ENCODE data around the gene RPS19.
"Not testable (repeated sequence)": the region's sequence is repeated elsewhere in the genome, so short reads cannot be mapped to it uniquely, and the experiment has no call there.

Gene RPS19

DNA sequence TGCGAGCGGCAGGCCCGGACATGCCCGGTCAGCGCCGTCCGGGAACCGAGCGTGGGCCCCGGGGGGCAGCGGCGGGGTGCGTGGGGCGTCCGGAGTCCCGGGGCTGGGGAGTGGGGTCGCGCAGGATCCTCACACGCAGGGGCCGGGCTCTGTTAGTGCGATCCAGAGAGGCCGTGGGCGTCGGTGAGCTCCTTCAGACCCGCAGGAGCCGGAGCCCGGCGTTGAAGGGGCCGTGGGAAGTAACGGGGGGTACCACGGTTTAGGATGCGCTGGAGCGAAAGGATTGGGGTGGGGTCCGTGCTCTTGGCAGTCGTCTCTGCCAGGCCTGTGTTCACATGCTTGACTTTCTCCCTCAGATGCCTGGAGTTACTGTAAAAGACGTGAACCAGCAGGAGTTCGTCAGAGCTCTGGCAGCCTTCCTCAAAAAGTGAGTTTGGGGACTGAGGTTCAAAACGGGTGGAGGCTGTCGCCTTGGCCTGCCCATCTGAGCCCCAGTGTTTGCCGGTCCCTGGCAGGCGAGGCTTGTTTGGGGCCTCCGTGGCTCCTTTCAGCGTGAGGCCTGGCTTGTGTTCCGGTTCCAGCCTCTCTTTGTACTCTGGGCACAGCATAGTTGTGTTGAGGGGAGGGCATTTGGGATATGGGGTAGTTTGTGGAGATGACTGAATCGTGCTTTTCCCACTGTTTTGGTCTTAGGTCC, 512 bp downstream of the RPS19 start:
- no peak for DNase-seq (ENCODE audit: low read depth in 2 of 2)

DNA sequence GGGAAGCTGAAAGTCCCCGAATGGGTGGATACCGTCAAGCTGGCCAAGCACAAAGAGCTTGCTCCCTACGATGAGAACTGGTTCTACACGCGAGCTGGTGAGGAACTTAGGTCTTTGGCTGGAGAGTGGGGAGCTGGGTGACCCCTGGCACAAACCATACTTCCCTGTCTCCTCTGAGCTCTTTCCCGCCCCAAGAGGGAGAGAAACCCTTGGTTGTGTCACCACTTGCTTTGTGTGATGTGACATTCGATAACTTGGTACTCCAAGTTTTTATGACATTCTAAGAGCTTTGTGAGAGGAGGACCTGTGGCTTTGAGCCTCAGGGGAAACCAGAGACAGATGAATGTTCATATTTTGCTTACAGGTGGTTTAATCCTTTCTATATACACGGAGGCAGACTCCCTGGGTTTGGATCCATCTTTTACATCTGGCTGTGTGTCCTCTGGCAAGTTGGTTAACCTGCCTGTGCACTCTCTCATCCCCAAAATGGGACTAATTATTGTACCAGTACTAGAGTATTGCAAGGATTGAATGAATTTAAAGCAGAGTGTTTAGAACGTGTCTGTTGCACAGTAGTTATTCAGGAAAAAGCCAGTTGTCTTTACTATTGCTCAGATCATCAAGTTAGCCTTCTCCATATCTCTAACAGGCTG, 1.2 kb downstream of the RPS19 start:
- DNase-seq (ENCODE audit: low read depth in 2 of 2), result no peak

DNA sequence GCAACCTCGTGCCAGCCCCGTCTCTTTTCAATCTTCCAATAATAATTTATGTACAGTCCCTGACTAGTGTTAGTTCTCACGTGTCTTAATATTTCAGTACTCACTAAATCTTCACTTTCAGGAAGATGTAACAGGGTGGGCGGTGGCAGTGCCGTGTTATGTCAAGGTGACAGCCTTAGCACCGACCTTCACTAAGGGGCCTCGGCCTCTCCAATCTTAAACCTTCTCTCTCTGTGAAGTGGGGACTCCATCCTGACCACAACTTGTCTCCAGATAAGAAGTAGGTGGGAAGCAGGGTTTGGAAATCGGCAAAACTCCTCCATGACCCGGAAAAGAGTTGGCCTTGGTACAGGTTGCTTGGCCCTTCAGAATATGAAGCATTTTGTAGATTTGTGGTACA, 1.8 kb downstream of the RPS19 start:
- DNase-seq (ENCODE audit: low read depth in 2 of 2), result no peak

DNA sequence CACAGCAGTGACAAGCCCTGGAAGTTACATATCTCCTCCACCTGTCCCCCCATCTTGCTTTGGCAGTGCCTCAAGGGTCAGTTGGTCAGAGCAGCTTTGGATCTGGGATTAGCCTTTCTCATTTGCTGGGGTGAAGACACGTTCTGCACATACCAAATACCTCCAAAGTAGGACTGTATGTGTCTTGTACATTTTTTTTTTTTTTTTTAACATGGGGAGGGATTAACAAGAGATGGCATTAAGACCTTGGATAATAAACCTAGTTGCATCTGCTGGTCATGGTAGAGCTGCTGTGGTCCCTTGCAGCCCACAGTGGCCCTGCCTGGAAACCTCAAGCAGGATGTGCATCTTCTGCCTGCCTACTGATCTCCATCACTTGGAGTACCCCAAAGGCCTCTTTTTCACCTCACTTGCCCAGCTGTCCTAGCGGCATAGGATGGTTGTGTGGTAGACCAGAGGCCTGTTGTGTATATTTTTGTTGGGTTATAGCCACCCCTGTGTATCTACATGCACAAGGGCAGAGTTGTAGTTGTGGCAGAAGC, 2.5 kb downstream of the RPS19 start:
- no peak for DNase-seq (ENCODE audit: low read depth in 2 of 2)

DNA sequence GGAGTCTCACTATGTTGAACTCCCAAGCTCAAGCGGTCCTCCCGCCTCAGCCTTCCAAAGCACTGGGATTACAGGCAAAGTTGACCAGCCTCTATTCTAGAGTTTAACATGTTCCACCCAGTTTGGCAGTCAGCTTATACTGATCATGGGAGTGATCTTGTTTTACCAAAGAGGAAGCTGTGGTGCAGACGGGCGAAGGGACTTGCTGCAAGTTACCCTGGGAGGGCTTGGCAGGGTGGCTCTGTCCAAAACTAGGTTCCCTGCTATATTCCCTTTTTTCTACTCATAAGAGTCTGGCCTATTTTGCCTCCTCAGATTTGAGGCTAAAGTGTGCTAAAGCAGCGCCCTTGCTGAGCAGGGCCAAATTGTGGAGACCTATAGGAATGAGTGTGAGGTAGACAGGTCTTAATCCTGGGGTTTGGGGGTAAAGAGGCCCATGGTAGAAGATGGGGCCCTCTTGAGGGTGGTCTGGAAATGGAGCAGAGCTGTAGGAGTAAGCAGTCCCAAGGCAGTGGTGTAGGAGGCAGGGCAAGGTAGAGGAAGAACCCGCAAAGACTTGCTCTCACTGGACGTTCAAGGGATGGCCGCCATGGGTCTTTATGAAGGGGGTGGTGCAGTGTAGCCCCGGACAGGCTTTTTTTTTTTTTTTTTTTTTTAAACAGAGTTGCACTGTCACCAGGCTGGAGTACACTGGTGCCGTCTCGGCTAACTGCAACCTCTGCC, 3.3 kb downstream of the RPS19 start:
- no peak for DNase-seq (ENCODE audit: low read depth in 2 of 2)

DNA sequence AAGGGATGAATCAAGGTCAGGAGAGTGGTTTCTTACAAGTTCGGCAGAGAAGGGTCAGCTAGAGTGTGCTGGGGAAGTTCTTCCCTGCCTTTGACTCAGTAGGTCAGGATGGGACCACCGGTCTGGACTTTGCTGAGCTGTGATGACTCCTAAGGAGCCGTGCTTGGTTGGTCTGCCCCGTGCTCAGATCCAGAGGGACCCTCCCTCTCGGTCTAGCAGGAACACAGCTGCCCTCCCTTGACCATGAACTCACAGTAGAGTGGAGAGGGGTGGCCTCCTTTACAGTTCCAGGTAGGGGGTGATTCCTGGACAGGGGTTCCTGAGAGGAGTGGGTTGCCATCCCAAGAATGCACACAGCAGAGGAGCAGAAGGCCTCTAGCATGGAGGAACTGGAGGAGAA, 4.3 kb downstream of the RPS19 start:
- DNase-seq (ENCODE audit: low read depth in 2 of 2), result no peak

DNA sequence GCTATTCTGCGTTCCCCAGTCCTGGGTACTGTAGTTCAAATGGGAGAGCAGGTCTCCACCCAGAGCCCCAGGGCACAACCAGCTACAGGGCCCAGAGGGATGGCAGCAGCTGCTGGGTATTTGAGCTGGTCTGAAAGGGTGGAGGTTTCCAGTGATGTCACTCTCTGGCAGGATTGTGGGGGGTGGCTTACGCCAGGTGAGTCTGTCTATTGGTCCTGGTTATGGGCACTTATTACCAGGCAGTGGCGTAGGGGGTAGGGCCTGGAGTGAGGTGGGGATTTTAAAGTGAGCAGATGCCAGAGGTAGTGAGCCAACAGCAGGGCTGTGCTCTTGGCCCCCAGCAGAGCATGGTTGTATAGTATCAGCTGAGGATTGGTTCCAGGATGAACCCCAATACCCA, 6.2 kb downstream of the RPS19 start:
- DNase-seq (ENCODE audit: low read depth in 2 of 2), result no peak

DNA sequence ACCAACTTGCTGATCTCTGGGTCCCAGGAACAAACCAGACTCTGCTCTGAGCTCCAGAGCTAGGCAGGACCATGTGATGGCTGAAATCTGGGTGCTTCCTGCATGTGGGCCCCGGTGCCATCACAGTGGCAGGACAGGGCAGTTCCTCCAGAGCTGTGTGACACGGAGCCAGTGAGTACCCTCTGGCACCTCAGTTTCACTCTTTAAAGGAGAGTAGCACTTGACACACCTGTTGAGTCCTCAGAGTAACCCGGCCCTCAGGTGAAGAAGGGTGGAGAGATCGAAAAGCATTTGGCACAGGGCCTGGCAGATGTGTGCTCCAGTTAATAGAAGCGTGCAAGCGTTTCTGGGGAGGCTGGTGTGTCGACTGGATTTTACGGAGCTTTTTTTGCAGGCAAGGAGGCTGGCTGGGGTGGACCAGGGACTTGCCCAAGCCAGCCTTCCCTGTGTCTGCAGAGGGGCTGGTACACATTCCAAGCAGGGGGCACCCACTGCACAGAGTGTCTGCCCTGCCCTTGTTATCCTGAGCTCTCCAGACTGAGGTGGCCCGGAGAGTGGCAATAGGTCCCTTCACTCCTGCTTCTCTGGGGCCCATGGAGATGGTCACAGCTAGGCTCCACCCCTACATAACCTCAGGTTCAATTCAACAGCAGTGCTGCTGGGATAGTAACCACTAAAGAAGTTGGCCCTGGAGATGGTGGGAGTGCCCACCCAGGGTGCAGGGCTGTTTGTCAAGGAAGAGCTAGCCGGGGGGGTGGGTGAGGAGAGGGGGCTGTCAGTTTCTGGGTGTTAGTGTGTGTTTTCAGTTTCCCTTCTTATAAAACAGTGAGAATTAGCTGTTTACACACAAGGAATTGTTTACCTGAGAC, 8.3 kb downstream of the RPS19 start:
- DNase-seq (ENCODE audit: low read depth in 2 of 2), result no peak

DNA sequence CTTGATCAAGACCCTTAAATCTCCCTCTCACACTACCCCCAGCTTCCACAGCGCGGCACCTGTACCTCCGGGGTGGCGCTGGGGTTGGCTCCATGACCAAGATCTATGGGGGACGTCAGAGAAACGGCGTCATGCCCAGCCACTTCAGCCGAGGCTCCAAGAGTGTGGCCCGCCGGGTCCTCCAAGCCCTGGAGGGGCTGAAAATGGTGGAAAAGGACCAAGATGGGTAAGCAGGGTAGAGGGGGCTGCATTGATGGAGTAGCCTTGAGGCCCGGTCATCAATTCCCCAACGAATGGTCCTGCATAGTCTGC, 8.9 kb downstream of the RPS19 start:
- no peak for DNase-seq (ENCODE audit: low read depth in 2 of 2)

DNA sequence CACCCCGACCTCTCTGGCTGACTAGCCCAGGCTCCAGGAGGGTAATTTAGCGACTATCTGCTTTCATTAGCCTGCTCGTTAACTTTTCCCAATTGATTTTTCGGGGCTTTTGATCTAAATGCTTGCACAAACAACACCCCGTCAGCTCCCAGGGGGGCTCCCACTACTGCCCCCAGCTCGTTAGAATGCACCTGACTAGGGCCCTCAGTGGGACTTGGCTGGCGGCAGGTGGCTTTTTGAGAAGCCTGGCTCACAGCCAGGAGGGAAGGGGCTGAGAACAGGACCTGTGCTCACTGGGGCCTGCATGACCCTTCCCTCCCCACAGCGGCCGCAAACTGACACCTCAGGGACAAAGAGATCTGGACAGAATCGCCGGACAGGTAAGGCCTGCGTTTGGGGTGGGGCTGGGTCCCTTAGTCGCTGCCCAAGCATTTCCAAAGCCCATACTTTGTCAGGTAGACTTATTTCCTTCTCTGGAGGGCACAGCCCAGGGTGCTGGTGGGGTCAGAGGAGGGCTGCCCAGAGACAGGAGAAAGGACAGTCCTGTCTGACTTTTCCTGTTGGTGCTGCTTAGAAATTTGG, 9.4 kb downstream of the RPS19 start:
- DNase-seq (ENCODE audit: low read depth in 2 of 2), result no peak

DNA sequence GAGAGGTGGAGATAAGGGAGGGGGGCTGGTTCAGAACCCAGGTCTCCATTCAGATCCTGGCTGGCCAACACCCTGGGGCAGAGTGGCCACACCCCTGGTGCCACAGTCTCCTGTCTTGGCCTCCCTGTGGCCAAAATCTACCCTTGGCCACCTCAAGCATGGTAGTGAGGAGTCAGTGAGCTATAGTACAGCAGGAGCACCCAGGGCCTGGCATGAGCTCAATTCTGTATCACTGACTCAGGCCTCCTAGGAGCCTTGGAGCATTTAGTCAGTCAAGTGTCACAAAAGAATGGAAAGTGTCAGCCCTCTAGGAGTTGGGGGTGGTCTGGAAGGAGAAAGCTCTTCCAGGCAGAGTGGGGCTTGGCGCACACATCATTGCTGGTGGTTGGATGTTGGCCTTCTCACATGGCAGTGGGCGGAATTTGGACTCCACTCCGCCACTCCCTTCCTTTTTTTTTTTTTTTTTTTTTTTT, 10.4 kb downstream of the RPS19 start:
- DNase-seq (ENCODE audit: low read depth in 2 of 2), result no peak

DNA sequence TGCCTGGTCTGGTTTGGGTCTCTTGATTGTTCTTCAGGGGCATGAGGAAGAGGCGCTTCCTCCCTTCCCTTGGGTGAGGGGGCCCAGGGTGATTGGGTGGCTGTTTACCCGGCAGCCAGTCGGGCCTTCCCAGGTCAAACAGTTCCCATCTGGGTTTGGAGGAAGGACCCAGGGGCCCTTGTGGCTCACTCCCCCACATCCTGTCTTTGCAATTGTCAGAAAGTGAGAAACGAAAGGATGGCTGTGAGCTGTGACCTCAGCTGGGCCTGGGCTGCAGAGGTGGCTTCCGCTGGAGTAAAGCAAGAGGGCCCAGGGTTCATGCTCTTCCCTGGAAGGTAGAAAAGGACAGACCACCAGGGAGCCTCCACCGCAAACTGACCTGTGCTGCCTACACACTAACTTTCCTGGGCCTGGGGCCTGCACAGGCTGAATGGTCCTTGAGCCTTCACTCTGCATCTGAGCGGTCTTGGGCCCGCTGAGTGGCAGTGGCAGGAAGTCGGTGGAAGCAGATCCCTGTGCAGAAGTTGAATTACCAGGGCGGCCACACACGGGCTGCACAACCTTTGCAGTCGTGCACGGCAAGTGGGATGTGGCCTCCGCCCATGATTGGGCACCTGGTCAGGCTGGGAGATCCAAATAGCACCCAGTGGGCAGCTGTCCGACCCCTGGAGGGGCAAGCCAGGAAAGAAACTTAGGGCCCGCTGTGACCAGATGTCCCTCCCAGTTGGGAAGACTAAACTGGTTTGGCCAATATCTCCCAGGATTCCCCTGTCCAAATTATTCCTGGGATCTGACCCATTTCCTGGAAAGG, 11.7 kb downstream of the RPS19 start:
- peak in 1 of 2 donors; percentile 27 for DNase-seq (ENCODE audit: low read depth in 2 of 2)

DNA sequence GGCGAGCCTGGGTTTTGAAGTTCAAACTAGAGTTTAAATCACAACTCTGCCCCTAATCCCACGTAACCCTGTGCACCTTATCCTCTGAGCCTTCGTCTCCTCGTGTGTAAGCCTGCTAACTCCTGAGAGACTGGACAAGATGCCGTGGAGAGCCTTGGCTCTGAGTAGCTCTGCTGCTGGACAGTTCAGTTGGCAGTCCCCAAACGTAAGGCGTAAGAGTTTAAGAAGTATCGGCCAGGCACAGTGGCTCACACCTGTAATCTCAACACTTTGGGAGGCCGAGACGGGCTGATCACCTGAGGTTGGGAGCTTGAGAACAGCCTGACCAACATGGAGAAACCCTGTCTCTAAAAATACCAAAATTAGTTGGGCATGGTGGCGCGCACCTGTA, 12.3 kb downstream of the RPS19 start:
- no peak for DNase-seq (ENCODE audit: low read depth in 2 of 2)

DNA sequence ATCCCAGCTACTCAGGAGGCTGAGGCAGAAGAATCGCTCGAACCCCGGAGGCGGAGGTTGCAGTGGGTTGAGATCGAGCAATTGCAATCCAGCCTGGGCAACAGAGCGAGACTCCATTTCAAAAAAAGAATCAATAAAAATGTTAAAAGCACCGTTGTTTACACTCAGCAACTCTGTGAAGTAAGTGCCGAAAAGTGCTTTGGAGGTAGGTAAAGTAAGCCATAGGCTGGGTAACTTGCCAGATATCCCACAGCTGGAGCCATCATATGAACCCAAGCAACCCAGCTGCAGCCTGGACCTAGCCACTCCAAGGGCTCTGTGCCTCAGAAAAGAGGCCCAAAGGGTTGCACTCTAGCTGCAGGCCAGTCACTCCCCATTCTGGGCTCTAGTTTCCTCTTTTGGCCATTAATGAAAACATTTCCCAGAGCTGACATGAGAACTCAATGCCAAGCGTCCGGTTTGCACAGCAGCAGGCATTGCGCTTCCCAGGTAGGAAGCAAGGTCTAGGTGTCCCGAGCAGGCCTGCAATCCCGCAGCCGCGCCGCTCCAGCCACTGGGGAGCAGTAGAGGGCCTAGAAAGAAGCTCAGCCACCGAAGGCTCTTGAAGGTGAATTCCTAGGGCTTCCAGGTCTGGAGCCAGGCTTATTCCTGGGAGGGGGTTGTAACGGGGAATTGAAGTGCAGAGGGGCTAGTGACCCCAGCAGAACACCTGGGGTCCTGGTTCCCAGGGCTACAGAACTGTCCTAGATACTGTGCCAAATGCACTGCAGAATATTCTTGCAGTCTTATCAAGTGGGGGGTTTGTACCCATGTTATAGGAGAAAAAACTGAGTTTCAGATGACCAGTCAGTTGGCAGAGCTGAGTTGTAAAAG, 13.0 kb downstream of the RPS19 start:
- DNase-seq (ENCODE audit: low read depth in 2 of 2), result peak; percentile 31 to 51

DNA sequence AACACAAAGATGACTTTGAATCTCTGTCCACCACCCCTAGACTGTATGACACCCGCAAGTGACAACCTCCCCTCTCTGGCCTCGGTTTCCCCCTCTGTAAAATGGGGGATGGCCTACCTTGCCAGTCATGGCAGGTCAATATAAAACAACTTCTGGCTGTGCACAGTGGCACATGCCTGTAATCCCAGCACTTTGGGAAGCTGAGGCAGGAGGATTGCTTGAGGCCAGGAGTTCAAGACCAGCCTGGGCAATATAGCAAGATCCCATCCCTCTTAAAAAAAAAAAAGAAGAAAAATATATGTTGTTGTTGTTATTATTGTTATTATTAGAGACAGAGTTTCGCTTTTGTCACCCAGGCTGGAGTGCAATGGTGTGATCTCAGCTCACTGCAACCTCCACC, 15.9 kb downstream of the RPS19 start:
- DNase-seq (ENCODE audit: low read depth in 2 of 2), result not testable (repeated sequence)

DNA sequence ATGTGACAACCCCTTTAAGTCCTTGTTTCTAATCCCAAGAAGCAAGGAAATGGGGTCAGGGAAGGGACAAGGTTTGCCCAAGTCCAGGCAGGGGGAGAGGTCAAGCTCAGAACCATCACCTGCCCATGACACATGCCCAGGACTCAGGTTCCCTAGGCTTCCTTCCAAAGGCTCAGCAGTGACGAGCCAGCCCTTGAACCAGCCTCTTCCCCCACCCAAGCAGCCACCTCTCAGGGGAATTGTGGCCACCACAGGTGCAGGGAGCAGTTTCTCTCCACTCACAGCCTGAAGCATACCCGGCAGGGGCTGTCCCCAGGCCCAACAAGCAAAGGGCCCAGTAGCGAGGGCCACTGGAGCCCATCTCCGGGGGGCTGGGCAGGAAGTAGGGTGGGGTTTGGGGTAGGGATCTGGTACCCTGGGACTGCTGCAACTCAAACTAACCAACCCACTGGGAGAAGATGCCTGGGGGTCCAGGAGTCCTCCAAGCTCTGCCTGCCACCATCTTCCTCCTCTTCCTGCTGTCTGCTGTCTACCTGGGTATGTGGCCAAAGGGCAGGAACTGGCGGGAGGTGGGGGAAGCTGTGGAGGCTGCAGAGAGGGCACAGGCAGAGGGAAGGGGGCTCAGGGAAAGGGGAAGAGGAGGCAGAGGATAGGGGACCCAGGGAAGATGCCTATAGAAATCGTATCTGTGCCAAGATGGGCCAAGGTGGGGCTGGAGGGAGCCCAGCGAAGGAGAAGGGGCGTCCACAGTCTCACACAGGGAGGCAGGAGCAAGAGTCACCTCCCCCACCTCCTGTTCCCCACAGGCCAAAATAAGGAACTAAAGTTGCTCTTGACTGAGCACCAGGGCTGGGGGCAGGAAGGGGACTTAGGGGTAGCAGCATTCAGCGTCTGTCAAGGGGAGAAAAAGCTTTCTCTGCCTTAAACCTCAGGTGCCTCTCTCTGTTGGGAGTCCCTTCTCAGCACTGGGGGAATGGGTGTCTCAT, 17.1 kb downstream of the RPS19 start, which contains the start of gene CD79A:
Gene CD79A, plus strand, starts transcription at position 433 of the 986 bp plus-strand sequence. Its CDS starts 26 bp downstream, at position 459.
- no peak for DNase-seq (ENCODE audit: low read depth in 2 of 2)

DNA sequence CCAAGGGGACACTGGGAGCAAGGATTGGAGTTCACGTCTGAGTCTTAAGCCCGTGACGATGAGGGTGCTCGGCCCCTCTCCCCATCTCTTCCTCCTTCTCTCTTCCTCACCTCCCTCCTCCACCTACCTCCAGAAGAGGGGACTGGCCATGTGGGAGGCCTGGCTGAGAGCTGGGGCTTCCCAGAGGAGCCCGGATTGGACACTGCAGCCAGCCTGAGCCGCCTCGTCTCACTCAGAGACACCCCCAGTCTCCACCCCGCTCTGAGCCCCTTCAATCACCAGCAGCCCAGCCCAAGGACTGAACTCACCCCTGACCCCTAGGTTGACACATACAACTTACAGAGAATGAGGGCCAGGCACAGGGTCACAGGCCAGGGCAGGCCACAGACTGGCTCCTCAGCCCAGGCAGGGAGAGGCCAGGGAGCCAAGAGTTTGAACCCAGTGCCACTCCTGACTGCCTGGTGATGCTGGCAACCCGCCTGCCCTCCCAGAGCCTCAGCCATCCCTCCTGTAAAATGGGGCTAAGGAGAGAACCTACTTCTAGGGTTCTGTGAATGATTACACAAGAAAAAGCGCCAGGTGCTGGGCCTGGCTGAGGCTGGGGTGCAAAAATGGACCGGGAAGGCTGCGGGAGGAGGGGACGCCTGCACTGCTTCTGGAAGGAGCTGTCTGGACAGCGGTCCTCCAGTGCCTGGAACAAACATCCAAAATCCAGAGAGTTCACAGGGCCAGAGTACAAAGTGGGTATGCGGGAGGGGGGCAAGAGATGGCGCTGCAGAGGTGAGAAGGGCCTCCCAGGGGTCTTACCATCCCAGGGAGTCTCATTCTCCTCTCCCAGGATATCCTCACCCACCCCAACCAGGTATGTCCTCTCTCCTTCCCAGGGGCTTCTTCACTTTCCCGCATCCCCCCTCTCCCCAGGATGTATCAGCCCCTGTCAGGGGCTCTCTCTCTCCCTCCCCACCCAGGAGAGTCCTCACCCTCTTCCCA, 18.2 kb downstream of the RPS19 start:
- no peak for DNase-seq (ENCODE audit: low read depth in 2 of 2)
